ENCODE data around the gene STK39.

STK39 gene

DNA sequence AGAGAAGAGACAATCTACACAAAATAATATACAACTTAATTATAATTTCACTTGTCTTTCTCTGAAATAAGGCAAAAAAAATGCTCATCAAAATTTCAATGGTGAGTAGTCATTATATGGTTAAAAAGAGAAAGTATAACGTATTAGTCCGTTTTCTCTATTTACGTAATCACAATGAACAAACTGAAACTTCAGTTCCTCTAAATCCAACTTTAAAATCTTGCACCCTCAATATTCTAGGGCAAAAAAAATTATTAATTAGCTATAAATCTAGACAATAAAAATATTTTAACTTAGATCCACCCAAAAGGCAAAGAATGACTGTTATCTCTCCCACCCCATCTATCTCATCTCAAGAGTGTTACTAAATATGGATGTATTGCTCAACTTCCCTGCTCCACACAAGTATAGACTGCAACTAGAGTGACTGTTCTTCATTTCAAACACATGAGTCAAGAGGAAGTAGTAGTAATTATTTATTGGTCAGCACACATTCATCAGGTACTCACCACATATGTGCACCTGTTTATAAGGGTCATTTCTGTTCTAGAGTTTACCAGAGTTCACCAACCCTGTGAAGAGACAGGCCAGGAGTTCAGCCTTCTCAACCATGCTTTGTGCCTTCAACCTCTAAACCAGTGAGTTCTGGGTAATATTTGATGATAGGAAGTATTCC, 36.4 kb downstream of the STK39 start:
- in situ Hi-C loops (cut with MboI; ENCODE audit: low sequenced_read_pairs) = no loop called here

DNA sequence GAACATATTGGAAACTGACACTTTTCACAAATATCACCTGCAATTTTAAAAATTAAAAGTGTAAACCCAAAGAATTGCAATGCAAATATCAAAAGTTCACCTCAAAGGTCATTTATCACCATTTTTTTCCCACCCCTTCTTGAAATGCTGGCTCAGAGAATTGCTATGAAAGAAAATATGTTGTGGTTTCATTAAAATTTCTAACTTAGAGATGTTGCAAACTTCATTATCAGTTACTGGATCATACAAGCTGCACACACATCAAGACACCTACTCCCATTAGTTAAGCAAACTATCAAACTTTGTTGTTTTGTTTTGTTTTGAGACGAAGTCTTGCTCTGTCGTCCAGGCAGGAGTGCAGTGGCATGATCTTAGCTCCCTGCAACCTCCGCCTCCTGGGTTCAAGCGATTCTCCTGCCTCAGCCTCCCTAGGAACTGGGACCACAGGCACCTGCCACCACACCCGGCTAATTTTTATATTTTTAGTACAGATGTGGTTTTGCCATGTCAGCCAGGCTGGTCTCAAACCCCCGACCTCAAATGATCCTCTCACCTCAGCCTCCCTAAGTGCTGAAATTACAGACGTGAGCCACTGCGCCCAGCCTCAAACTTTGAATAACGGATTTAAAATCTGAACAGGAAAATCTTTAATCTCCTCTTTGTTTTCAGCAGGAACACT, 37.0 kb downstream of the STK39 start:
- in situ Hi-C loops (cut with MboI; ENCODE audit: low sequenced_read_pairs) = no loop called here

DNA sequence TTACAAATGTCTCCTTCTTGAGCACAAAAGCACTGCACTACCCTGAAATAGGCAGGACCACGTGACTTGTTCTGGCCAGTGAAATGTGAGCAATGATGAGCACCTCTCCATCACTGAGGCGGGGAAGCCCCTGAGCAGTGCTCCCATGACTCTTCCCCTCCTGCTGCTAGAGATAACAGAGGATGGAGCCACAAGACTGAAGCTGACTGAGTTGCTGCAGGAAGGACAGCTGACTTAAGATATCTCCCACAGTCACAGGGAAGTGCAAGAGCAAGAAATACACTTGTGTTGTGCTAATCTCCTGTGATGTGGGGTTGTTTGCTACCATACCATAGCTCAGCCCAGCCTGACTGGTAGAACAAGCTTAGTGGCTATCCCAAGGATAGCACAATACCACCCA, 38.7 kb downstream of the STK39 start:
- in situ Hi-C loops (cut with MboI; ENCODE audit: low sequenced_read_pairs) = no loop called here

DNA sequence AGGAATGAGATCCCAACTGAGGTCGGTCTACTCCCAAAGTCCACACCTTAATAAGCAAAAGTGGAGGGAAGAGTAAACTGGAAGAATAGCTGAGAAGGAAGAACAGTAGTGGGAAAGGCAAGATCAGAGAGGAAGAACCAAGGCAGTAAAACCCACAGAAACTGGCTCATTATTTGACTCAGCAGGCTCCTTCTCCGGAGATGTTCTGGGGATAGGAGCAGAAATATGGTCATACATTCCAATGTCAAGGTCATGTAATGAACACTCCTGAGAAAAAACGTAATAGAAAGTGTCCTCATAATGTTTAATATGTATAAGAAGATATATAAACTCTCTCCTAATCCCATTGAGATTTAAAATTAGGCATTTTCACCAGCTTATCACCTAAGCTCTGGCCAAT, 39.5 kb downstream of the STK39 start:
- in situ Hi-C loops (cut with MboI; ENCODE audit: low sequenced_read_pairs) = no loop called here

DNA sequence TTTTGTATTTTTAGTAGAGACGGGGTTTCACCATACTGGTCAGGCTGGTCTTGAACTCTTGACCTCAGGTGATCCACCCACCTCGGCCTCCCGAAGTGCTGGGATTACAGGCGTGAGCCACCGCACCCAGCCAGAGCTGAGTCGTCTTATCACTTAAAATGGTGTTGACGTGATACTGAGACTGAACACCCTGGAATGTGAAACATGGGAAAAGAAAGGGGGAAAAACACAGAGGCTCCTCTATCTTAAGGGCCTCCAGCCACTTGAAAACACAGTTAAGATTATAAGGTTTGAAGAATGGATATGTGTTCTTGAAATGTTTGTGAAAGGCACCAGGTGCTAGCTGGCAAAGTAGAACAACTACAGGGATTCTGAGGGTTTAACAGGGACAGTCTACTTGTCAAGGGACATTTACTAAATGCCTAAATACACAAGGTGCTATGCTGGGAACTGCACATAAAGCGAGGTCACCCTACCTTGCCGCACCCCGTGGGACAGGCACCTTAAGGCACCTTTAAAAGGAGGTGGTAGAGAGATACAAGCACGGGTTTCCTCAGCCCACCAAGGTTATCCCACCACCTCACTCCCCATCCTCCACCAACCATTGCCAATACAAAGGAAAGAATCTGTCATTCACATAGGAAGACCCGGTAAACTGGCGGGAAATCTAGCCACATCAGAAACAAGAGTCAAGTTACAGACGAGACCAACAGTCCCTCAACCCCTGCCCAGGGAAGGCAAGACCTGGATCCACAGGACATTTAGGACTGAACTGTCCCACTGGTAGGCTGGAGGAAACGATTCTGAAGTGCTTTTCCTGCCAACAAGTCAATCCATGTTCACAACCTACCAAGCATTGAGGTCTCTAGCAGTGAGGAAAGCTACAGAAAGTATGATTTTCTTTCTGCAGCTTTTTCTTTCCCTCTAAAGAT, 43.4 kb downstream of the STK39 start:
- in situ Hi-C loops (cut with MboI; ENCODE audit: low sequenced_read_pairs) = no loop called here

DNA sequence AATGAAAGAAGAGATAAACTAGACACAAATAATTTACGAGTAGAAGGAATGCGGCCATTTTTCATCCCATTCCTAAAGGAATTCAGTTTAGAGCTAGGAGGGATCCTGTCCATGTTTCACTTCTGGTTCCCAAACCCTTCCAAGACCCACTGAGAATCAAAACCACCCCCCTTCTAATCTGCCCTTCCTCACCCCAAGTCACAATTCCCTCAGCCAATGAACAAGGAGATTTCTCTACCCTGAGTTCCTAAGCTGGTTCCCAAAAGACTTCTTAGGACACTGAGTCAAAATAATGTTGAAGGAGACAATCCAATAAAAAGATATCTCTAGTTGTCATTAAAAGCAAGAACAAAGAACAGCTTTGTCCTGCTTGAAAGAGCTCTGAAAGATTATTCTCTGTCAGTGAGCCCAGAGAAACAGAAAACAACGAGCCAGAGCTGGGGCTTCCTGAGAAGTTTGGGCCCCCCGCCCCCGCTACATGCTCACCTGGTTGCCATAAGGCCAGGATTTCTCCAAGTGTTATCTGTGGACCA, 45.7 kb downstream of the STK39 start:
- in situ Hi-C loops (cut with MboI; ENCODE audit: low sequenced_read_pairs) = no loop called here

DNA sequence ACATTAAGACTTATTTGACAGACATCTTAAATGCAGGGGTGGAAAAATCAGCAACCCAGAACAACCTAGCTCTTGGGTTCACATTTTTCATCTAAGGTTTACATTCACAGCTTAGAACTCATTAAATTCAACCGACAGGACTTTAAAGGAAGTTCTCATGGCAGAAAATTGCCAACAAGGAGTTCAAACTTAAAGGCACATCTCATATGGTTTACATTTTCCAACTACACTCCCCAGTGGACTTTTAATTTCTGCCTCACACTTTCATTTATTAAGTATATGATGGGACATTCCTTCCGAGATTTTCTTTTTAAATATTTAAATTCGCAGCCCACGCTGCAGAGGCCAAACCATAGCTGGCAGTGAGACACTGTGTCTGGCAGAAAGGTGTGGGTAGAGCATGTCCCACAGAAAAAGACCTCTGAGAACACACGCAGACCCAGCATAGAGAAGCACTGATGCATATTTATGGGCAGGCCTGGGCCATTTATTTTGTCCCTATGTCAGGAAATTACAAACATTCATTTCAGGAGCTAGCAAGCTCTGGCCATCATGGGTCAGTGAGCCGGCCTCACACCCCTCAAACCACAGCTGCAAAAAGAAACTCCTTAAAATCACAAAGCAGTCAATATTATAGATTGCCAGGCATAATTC, 46.3 kb downstream of the STK39 start:
- in situ Hi-C loops (cut with MboI; ENCODE audit: low sequenced_read_pairs) = no loop called here

DNA sequence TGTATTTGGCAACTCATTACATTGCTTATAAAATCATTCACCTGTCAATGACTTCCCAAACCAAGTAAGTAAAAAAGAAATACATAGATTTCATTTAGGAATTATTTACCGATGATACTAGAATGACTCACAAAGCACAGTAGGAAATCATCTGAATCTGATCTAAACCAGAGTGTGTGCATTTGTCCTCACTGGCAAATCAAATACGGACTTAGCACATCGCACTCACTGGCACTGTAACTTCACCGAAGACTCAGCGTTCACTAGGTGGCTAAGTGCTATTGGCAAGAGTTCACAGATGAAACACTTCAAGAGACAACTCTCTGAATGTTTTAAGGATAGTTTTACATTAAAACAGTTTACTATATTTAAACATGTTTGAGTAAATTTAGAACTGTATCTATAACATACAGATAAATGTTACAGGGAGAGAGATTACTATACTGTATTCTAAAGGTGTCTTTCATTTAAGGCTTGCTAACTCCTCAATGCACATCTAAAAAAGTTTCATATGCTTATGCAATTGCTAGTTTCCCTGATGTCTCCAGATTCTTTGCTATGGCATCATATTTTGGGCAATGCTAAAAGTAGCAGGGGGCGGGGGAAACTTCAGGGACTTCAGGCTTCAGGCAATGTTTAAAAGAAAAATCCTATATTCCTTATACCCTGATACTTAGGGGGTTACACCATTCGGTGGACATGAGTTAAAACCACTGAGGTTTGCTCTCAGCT, 48.8 kb downstream of the STK39 start:
- in situ Hi-C loops (cut with MboI; ENCODE audit: low sequenced_read_pairs) = no loop called here

DNA sequence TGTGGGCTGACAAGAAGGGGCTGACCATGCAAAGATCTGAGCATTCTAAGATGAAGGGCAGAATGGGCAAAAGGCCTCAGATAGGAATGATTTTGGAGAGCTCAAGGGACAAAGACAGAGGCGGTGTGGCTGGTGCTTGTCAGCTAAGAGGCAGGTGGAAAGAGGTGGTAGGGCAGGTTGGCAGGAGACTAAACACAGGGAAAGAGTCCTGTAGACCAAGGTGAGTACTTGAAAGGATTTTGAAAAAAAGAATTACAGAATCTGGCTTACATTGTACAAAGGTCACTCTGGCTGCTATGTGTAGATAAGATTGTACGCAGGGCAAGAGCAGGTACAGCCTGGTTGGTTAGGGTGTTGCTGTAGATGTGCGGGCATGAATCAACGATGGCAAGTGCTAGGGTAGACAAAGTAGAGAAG, 50.6 kb downstream of the STK39 start:
- in situ Hi-C loops (cut with MboI; ENCODE audit: low sequenced_read_pairs) = no loop called here

DNA sequence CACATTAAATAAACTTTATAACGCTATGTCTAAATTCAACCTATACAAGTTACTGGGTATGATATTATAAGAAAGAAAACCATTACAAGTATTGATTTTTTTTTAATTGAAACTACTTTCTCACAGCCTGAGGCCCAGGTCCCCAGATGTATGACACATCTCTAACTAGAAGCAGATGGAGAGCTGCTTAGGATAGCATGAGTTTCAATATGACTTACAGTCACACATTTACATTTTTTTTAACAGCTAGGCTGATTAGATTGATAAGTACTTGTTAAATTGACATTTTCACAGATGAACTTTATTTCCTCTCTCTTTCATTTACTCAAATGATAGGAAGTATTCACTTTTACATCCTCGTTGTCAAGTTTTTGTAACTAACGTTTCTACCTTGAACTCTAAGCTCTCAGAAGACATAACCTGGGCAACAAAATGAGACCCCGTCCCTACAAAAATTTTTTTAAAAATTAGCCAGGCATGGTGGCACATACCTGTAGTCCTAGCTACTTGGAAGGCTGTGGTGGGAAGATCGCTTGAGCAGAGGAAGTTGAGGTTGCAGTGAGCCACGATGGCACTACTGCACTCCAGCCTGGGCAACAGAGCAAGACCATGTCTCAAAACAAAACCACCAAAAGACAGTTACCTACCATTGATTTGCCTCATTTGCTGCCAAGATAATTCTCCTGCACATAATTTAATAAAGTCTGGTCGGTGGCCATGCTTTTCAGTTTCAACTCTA, 52.4 kb downstream of the STK39 start:
- in situ Hi-C loops (cut with MboI; ENCODE audit: low sequenced_read_pairs) = no loop called here

DNA sequence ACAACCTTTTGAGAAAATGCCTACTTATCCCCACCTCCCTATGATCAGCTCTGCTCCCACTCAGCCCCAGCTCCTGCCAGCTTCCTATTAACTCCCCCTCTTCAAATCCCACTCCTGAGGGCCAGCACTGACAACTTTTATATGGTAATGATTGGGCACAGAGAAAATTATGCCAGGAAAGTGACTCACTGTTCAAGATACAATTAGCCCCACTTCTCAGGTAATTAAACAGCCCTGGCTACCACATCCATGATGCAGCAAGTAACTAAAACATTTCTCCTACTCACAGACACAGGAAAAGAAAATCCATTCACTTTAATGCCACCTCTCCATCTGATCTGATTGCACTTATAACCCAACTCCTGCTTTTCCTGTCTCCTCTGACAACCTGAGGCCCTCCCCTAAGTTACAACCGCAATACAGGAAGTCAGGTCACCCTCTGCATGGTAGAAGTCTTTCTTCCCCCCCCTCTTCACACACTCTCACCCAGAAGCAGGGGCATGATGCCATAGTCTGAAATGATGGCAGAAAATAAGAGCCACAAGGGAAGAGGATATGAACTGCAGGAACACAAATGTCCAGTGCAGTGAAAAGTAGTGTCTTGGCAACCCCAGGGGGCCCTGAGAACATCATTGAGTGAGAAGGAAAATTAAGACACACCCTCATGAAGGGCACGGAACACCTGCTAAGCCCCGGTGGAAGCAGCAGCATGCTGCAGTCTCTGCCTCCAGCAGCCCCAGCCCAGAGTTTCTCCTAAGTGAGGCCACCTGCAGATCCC, 54.4 kb downstream of the STK39 start:
- in situ Hi-C loops (cut with MboI; ENCODE audit: low sequenced_read_pairs) = no loop called here

DNA sequence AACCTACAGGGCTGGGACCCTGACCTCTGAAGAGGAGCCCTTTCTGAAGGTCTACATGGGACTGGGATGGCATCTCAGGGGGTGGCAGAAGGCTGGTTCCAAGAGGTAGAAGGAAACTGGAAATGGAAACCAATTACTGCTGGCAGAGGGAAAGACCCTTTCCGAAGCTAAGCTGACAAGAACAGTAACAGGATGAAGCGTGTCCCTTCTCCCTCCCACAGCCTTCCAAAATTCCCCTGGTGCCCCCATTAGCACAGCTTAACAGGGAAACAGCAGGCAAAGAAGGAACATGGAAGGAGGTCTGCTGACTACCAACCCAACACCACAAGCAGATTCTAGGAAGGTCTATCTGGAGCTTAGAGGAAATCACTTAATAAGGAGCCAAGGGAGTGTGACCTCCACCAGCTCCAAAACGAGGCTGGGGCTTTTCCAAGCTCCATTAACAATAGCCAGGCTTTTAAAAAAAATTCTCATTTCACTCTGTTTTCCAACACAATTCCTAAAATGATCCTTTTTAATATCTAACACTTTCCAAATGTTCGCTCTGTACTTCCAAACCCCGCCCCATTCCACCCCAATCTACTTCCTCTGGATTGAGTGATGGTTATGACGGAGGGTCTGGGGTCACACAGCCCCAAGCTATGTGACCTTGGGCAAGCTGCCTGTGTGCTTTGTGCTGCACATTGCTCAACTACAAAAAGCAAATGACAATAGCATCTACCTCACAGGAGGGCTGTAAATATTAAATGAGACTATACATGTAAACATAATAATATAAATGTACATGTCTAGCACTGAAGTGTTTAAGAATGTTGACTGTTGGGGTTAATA, 55.2 kb downstream of the STK39 start:
- in situ Hi-C loops (cut with MboI; ENCODE audit: low sequenced_read_pairs) = no loop called here

DNA sequence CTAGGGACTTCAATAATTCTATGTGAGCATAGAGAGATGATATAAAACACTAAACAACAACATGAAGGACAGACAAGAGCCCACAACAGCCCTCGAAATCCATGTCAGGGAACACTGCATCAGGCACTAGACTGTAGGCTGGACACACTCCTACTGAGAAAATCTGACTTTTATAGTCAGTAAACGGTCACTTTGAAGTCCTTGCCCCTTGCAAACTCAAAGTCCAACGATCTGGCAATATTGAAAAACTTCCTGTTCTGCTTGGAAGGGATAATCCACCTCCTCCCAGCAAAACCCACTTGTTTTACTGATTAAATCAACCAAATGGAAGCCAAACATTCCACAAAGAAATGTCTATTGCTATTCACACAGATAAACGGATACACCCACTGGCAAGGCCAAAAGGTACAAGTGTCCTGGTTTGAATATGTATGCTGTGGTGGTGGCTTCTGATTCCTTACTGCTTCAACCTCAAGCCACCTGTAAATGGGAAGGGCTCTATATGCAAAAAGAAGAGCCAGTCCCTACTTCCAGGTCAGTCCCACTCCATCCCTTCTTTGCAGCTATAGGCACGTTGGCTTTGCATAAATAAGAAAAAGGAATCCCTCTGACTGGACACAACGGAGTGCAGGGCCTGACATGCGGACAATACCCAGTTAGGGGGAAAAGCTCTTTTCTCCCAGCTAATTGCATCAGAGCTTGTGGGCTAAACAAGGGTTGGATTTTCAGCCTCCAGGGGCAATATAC, 56.6 kb downstream of the STK39 start:
- in situ Hi-C loops (cut with MboI; ENCODE audit: low sequenced_read_pairs) = no loop called here

DNA sequence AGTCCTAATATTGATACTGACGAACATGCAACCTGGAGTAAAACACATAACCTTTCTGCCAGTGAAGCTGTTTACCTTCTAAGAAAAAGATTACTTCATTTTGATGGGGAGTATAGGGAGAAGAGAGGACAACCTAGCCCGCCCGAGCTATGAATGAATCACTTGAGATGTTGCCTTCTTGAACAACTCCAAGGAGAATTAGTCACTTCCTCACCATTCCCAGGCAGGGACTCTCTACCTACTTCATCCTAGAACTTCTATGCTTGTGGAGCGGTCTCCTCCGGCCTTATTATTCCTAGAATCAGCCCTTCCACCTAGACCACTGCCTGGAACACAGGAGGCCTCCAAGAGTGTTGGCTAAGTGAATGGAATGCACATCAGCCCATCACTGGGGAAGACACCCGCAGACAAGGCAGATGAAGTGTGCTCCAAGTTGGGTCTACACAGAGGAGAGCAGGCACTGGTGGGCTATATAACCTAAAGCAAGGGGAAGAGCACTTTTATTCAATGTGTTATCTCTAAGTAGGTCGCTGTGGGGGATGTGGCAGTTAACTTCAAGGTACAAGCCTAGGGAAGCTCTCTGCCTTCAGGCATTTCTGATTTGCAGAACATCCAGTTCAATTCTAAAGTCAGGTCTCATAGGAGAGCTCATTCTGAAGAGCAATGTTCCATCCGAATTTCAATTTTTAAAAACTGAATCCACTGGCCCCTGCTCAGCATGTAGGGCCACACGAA, 57.4 kb downstream of the STK39 start:
- in situ Hi-C loops (cut with MboI; ENCODE audit: low sequenced_read_pairs) = no loop called here

DNA sequence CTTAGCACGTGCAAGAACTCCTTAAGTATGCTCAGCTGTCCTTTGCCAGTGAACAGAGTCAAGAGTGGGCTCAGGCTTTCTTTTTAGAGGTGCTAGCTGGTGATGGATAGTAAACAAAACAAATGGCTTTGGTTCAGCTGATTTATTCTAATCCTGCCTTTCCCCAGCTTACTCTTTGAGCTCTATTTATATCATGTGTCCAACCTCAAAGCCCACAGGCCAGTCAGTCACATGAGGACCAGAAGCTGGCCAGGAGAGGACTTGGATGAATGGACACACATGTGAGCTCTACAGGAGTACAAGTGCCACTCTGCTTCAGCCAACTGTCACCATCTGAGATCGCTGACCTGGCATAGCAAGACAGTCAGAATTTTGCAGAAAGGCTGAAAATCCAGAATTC, 59.4 kb downstream of the STK39 start:
- in situ Hi-C loops (cut with MboI; ENCODE audit: low sequenced_read_pairs) = no loop called here

DNA sequence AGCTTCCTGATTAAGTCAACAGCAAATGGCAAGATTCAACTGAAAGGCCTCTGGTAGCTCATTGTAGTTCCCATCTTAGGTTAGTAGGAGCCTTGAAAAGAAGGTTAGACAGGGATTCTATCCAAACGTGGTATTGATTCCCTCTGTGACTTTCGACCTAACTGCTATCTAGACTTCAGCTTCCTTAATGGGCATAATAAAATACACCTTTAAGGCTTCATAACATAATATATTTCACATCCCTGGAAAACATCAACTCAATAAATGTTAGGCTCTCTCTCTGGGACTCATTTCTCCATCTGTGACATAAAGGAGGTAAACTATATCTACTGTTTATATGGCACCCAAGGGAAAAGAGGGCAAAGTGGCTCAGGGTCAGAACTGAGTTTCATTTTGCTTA, 60.9 kb downstream of the STK39 start:
- in situ Hi-C loops (cut with MboI; ENCODE audit: low sequenced_read_pairs) = no loop called here
